Stimulated activated CD8-positive, alpha-beta memory T cell treated with anti-CD3 and anti-CD28 coated beads, Interleukin-12 subunit alpha, Interleukin-12 subunit beta, amount 100 ng/mL, for 1 hour (primary cell): ENCODE measurements around the gene ARMC8.
A peak's percentile ranks its signal among the peaks of the same experiment; 100 is the strongest.

Source experiments
- DNase-seq: peaks from one replicate; pipeline ENCODE4 v3.0.0-alpha.2; 2020; ENCODE audit warnings: low read depth

Gene ARMC8

GRCh38 chr3:138310494-138310893, 123.4 kb downstream of the ARMC8 start:
- no peak for DNase-seq

- DNase-seq, result no peak
These were observed 127.7 kb downstream of the ARMC8 start for GRCh38 chr3:138314751-138315150.

GRCh38 chr3:138317687-138318086, 130.6 kb downstream of the ARMC8 start:
- no peak for DNase-seq

GRCh38 chr3:138323971-138324370, 136.9 kb downstream of the ARMC8 start:
- no peak for DNase-seq

- DNase-seq, result no peak
These were observed 138.9 kb downstream of the ARMC8 start for GRCh38 chr3:138325990-138326389.

- DNase-seq, result no peak
These were observed 139.9 kb downstream of the ARMC8 start for GRCh38 chr3:138326866-138327595.

GRCh38 chr3:138327831-138328230, 140.7 kb downstream of the ARMC8 start:
- DNase-seq, result no peak

GRCh38 chr3:138328341-138328740, 141.2 kb downstream of the ARMC8 start:
- no peak for DNase-seq

GRCh38 chr3:138329127-138329983, 142.3 kb downstream of the ARMC8 start, which contains the start of gene NME9:
TSS of gene NME9 (minus strand) at chr3:138329851. CDS start at chr3:138329335, 516 bp downstream.
- peak; percentile 81 for DNase-seq

- DNase-seq, result no peak
These were observed 142.8 kb downstream of the ARMC8 start for GRCh38 chr3:138329984-138330293.

GRCh38 chr3:138331143-138331894, 144.2 kb downstream of the ARMC8 start:
- DNase-seq, result no peak

GRCh38 chr3:138332472-138333073, 145.5 kb downstream of the ARMC8 start:
- DNase-seq, result no peak

- DNase-seq, result no peak
These were observed 147.5 kb downstream of the ARMC8 start for GRCh38 chr3:138334608-138335007.

GRCh38 chr3:138336454-138336999, 149.4 kb downstream of the ARMC8 start:
- DNase-seq, result no peak

- DNase-seq, result no peak
These were observed 151.1 kb downstream of the ARMC8 start for GRCh38 chr3:138338244-138338643.

- no peak for DNase-seq
These were observed 151.7 kb downstream of the ARMC8 start for GRCh38 chr3:138338811-138339210.

GRCh38 chr3:138340511-138340910, 153.4 kb downstream of the ARMC8 start:
- no peak for DNase-seq

GRCh38 chr3:138344754-138345153, 157.7 kb downstream of the ARMC8 start:
- DNase-seq, result no peak
